Astrocyte (in vitro differentiated cells and primary cell): ENCODE measurements around the gene MCF2L.

Experiments used
- EZH2 ChIP-seq: IDR thresholded peaks from 2 replicates; pipeline ENCODE4 v1.6.1; 2012; ENCODE audit warnings: mild to moderate bottlenecking, low read length, inconsistent platforms; ENCODE audit not compliant: insufficient read depth
- TF ChIP-seq, protein P1 (sequence below): IDR thresholded peaks from 2 replicates; pipeline ENCODE4 v1.5.1; 2011; ENCODE audit warnings: low read depth, mild to moderate bottlenecking, inconsistent platforms, low read length, moderate library complexity; ENCODE audit not compliant: insufficient read depth

- TF ChIP-seq, protein P1, sequence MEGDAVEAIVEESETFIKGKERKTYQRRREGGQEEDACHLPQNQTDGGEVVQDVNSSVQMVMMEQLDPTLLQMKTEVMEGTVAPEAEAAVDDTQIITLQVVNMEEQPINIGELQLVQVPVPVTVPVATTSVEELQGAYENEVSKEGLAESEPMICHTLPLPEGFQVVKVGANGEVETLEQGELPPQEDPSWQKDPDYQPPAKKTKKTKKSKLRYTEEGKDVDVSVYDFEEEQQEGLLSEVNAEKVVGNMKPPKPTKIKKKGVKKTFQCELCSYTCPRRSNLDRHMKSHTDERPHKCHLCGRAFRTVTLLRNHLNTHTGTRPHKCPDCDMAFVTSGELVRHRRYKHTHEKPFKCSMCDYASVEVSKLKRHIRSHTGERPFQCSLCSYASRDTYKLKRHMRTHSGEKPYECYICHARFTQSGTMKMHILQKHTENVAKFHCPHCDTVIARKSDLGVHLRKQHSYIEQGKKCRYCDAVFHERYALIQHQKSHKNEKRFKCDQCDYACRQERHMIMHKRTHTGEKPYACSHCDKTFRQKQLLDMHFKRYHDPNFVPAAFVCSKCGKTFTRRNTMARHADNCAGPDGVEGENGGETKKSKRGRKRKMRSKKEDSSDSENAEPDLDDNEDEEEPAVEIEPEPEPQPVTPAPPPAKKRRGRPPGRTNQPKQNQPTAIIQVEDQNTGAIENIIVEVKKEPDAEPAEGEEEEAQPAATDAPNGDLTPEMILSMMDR = no peak
- TF ChIP-seq EZH2 = no peak
Observed at GRCh38 chr13:112994781-112995355, 25.9 kb downstream of the MCF2L start.
